Body of pancreas (tissue), 4 donors: ENCODE data around the gene HES5. TPM values are rescaled to one million over a fixed set of nuclear protein-coding genes. Genes with fewer than 3 reads are reported as not detected.

Experiments
- ATAC-seq: fragments of 150-250 bp; one replicate; pipeline ENCODE4 v1.9.1; 2016
- DNase-seq, 4 donors: peaks; one replicate each; pipeline ENCODE4 v3.0.0-alpha.2; 2019
- H3K27ac ChIP-seq, 4 donors: fragments of 200-600 bp; sonication (generic); 1 replicate in 3 of 4; 2 replicates in 1 of 4; pipeline versions ENCODE4 v1.5.1 to v1.6.1; 2016 to 2019; ENCODE audit warnings: mild to moderate bottlenecking in 1 of 4, mixed read lengths in 1 of 4, moderate library complexity in 1 of 4
- H3K27me3 ChIP-seq, 2 donors: fragments of 200-600 bp; sonication (generic); one replicate each; pipeline ENCODE4 v1.6.0; 2016; ENCODE audit warnings: mild to moderate bottlenecking in 1 of 2
- H3K36me3 ChIP-seq, 2 donors: fragments of 200-600 bp; sonication (generic); replicated peaks in 1 of 2; 2 replicates each; pipeline ENCODE4 v1.5.1; 2016; ENCODE audit warnings: low read depth in 2 of 2; ENCODE audit not compliant: insufficient read depth in 1 of 2
- H3K4me1 ChIP-seq: fragments of 200-600 bp; sonication (generic); one replicate; pipeline ENCODE4 v1.6.0; 2016
- H3K4me3 ChIP-seq, 2 donors: fragments of 200-600 bp; sonication (generic); 1 replicate in 1 of 2; 2 replicates in 1 of 2; pipeline ENCODE4 v1.5.1; 2016 to 2019
- H3K9me3 ChIP-seq, 3 donors: fragments of 200-600 bp; sonication (generic); 1 replicate in 2 of 3; 2 replicates in 1 of 3; pipeline ENCODE4 v1.5.1; 2016
- POLR2A ChIP-seq, 3 donors: fragments of 450-650 bp; IDR thresholded peaks; one replicate each; pipeline ENCODE4 v1.6.1; 2016; ENCODE audit warnings: antibody characterized with exemption in 3 of 3, mild to moderate bottlenecking in 2 of 3
- WGBS, 2 donors: methylation state at CpG; one replicate each; pipeline ENCODE4 v1.1.5; 2017; 5-methylcytosine and 5-hydroxymethylcytosine counted together
- intact Hi-C: fragments of 100-400 bp; cut with DNase I; formaldehyde crosslinking; loops from one replicate; pipeline ENCODE4 v1.15.1; 2023
- total RNA-seq, 2 donors: library from RNA; depleted of rRNA; stranded (reverse); fragments of >200 nt; gene quantifications; one replicate each; pipeline ENCODE4 v1.1.0, GENCODE V29; 2016
- TF ChIP-seq, protein P1 (sequence below), 7 experiments: fragments of 450-650 bp in 4 of 7; fragments of 200-600 bp in 3 of 7; sonication (generic) in 3 of 7; IDR thresholded peaks; one replicate each; pipeline ENCODE4 v1.5.1; 2016 to 2019; ENCODE audit warnings: antibody characterized with exemption in 7 of 7

HES5 gene
- total RNA-seq, 2 donors from 2014 or later, result not detected

GRCh38 chr1:2520206-2520605 is 9.9 kb downstream of the HES5 start:
- Histone ChIP-seq H3K27me3 (no peaks in the 10 kb centered on the region), H3K36me3 (peaks cover 16 to 42% of the 10 kb centered on the region in 2 donors), H3K27ac (no peak overlapping the region), H3K4me3 (no peak overlapping the region), H3K9me3 (no peaks in the 10 kb centered on the region), H3K4me1 (peaks cover 23% of the 10 kb centered on the region)
- TF ChIP-seq, protein P1, sequence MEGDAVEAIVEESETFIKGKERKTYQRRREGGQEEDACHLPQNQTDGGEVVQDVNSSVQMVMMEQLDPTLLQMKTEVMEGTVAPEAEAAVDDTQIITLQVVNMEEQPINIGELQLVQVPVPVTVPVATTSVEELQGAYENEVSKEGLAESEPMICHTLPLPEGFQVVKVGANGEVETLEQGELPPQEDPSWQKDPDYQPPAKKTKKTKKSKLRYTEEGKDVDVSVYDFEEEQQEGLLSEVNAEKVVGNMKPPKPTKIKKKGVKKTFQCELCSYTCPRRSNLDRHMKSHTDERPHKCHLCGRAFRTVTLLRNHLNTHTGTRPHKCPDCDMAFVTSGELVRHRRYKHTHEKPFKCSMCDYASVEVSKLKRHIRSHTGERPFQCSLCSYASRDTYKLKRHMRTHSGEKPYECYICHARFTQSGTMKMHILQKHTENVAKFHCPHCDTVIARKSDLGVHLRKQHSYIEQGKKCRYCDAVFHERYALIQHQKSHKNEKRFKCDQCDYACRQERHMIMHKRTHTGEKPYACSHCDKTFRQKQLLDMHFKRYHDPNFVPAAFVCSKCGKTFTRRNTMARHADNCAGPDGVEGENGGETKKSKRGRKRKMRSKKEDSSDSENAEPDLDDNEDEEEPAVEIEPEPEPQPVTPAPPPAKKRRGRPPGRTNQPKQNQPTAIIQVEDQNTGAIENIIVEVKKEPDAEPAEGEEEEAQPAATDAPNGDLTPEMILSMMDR (IDR thresholded peaks at IDR 0.05), result no peak
- TF ChIP-seq POLR2A (IDR thresholded peaks at IDR 0.05), result no peak
- WGBS, 2 donors, result 94 to 100% methylated on average over 4 to 20 of the region's 20 CpGs
- no peak for ATAC-seq
- intact Hi-C loops, result loop anchor here (5.0 kb wide), 1 partner anchor 118 kb away; no protein-coding TSS in a partner anchor
- DNase-seq, result no peak

DNA sequence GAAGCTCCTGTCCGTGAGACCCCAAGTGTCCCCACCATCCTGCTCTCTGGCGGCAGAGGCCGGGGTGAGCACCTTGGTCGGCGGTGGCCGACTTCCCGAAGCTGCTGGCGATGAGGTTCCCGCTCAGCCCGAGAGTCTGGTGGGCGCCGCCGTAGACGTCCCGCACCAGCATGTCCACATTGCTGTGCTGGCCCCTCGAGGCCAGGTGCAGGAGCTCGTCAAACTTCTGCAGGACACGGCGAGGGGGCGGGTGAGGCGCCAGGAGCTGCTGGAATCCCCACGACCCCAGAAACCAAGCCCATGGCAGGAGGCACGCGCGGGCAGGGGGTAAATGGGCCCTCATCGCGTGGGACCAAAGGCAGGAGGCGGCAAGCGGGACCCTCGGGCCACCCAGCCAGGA is 10.3 kb downstream of the HES5 start:
- peaks cover 16 to 42% of the 10 kb centered on the region in 2 donors for H3K36me3 ChIP-seq
- intact Hi-C loops, result loop anchor here (5.0 kb wide), 1 partner anchor 117 kb away; no protein-coding TSS in a partner anchor

DNA sequence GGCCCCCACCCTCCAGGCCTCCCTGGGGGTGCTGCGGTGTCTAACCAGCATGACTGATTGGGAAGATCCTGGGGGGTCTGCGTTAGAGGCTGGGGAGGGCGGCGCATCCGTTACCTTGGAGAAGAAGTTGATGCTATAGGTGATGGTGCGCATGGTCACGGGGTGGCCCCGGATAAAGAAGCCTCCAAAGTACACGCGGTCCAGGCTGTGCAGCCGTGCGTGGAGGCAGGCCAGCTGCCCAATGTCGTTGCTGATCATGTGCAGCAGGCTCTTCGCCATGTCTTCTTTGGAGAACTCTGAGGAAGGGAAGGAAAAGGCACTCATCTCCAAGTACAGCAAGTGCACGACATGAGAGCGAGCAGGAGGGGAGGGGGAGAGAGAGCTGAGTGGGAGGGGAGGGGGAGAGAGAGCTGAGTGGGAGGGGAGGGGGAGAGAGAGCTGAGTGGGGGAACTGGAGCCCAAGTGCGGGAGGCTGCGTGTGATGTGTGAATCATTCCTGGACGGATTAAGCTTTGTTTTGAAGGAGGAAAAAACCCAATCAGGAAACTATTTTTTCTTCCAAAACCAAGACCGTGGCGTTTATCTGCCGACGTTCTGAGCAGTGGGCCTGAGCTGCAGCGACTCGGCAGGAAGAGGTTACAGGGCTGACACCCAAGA is 10.9 kb downstream of the HES5 start:
- no peaks in the 10 kb centered on the region for H3K9me3 ChIP-seq
- intact Hi-C loops, result no loop called here
- peaks cover 13% of the 10 kb centered on the region for H3K4me1 ChIP-seq
- H3K27ac ChIP-seq, result no peak overlapping the region
- TF ChIP-seq, protein P1 (IDR thresholded peaks at IDR 0.05), result no peak
- no peak for TF ChIP-seq POLR2A (IDR thresholded peaks at IDR 0.05)
- peaks cover 17 to 44% of the 10 kb centered on the region in 2 donors for H3K36me3 ChIP-seq
- no peak overlapping the region for H3K4me3 ChIP-seq
- H3K27me3 ChIP-seq, result no peaks in the 10 kb centered on the region
- no peak for DNase-seq
- no peak for ATAC-seq
- WGBS, 2 donors, result 85 to 87% methylated on average over 21 to 24 of the region's 25 CpGs

More for the DNA sequence above, 10.3 kb downstream of the HES5 start:
- H3K27me3 ChIP-seq, result no peaks in the 10 kb centered on the region
- no peaks in the 10 kb centered on the region for H3K9me3 ChIP-seq
- WGBS, 2 donors, result 89 to 93% methylated on average over 14 to 26 of the region's 30 CpGs
- ATAC-seq (no peak), DNase-seq (no peak)
- no peak overlapping the region for H3K27ac ChIP-seq
- H3K4me1 ChIP-seq, result peaks cover 19% of the 10 kb centered on the region
- TF ChIP-seq, protein P1 (IDR thresholded peaks at IDR 0.05), result no peak
- H3K4me3 ChIP-seq, result no peak overlapping the region

- ATAC-seq, result no peak
- H3K36me3 ChIP-seq, result peaks cover 23 to 50% of the 10 kb centered on the region in 2 donors
Measured at GRCh38 chr1:2518528-2518927, 11.5 kb downstream of the HES5 start.

More at GRCh38 chr1:2518528-2518927, 11.5 kb downstream of the HES5 start:
- Histone ChIP-seq H3K27me3 (no peaks in the 10 kb centered on the region), H3K4me3 (no peak overlapping the region), H3K9me3 (no peaks in the 10 kb centered on the region), H3K27ac (no peak overlapping the region), H3K4me1 (peaks cover 7% of the 10 kb centered on the region)
- 94 to 96% methylated on average over 15 to 26 of the region's 26 CpGs for WGBS, 2 donors
- no peak for TF ChIP-seq POLR2A (IDR thresholded peaks at IDR 0.05)
- TF ChIP-seq, protein P1 (IDR thresholded peaks at IDR 0.05), result no peak
- intact Hi-C loops, result no loop called here
- no peak for DNase-seq
